Tibial nerve (tissue), 4 donors: Measurements from ENCODE around the gene TMEM183A. TPM values are rescaled to one million over a fixed set of nuclear protein-coding genes. Genes with fewer than 3 reads are reported as not detected.

Experiments used
- DNase-seq, 2 donors: peaks; one replicate each; pipeline ENCODE4 v3.0.0-alpha.2; 2019; ENCODE audit warnings: low spot score in 2 of 2
- H3K27ac ChIP-seq, 4 donors: fragments of 200-600 bp; sonication (generic) in 3 of 4; one replicate each; pipeline ENCODE4 v1.5.1; 2017 to 2019; ENCODE audit warnings: mild to moderate bottlenecking in 1 of 4
- H3K27me3 ChIP-seq, 2 donors: fragments of 200-600 bp; sonication (generic) in 1 of 2; one replicate each; pipeline versions ENCODE4 v1.5.1 to v1.6.0; 2017 to 2019
- H3K36me3 ChIP-seq, 3 donors: fragments of 200-600 bp; sonication (generic); one replicate each; pipeline ENCODE4 v1.5.1; 2018 to 2019
- H3K4me1 ChIP-seq, 4 donors: fragments of 200-600 bp; sonication (generic) in 3 of 4; one replicate each; pipeline ENCODE4 v1.5.1; 2017 to 2019
- H3K4me3 ChIP-seq, 4 donors: fragments of 200-600 bp; sonication (generic) in 3 of 4; one replicate each; pipeline ENCODE4 v1.5.1; 2017 to 2019; ENCODE audit warnings: mild to moderate bottlenecking in 1 of 4, moderate library complexity in 1 of 4
- H3K9me3 ChIP-seq, 4 donors: fragments of 200-600 bp; sonication (generic) in 3 of 4; one replicate each; pipeline ENCODE4 v1.5.1; 2017 to 2019
- EP300 ChIP-seq, 2 donors: sonication (generic); formaldehyde crosslinking; IDR thresholded peaks; one replicate each; pipeline ENCODE4 v1.6.1; 2017; ENCODE audit warnings: antibody characterized with exemption in 2 of 2, mild to moderate bottlenecking in 1 of 2
- POLR2A ChIP-seq, 2 donors: fragments of 450-650 bp; IDR thresholded peaks; one replicate each; pipeline ENCODE4 v1.6.1; 2017; ENCODE audit warnings: antibody characterized with exemption in 2 of 2, mild to moderate bottlenecking in 2 of 2, moderate library complexity in 2 of 2
- WGBS, 2 donors: methylation state at CpG; one replicate each; pipeline ENCODE4 v1.1.5; 2018; 5-methylcytosine and 5-hydroxymethylcytosine counted together
- total RNA-seq, 4 donors: library from RNA; depleted of rRNA; stranded (reverse); fragments of >200 nt; gene quantifications; one replicate each; pipeline ENCODE4 v1.1.0, GENCODE V29; 2016
- TF ChIP-seq, protein P1 (sequence below), 5 experiments: fragments of 200-600 bp in 3 of 5; fragments of 450-650 bp in 2 of 5; sonication (generic) in 3 of 5; IDR thresholded peaks; one replicate each; pipeline ENCODE4 v1.5.1; 2016 to 2019; ENCODE audit warnings: antibody characterized with exemption in 5 of 5, mild to moderate bottlenecking in 3 of 5, moderate library complexity in 2 of 5

TMEM183A gene
- total RNA-seq, 4 donors from 2014 or later, result 64.3 to 80.6 (median 74.7) TPM

DNA sequence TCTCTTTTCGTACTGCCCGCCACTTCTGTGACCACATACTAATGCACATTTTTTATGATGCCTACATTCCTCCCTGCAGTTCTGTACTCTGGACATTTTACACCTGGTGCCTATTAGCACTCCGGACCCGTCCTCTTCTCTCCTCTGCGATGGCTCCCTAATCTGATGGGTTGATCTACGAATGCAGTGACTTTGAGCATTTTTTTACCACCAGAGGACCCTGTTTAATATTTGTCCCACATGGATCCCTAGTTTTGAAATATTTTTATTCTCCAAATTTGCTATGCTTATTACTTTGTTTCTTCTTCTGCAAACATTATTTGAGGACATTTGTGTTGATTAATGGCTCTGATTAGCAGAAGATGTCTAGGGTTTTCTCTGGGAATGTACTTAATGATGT, 24.3 kb downstream of the TMEM183A start:
- Histone ChIP-seq H3K27ac (no peak overlapping the region), H3K36me3 (no peaks in the 10 kb centered on the region), H3K4me1 (peaks cover 0 to 8% (median 7%) of the 10 kb centered on the region in 4 donors), H3K27me3 (no peaks in the 10 kb centered on the region), H3K9me3 (no peaks in the 10 kb centered on the region), H3K4me3 (no peak overlapping the region)
- 77 to 80% methylated on average over 6 of the region's 6 CpGs for WGBS, 2 donors
- no peak for DNase-seq
- TF ChIP-seq, protein P1, sequence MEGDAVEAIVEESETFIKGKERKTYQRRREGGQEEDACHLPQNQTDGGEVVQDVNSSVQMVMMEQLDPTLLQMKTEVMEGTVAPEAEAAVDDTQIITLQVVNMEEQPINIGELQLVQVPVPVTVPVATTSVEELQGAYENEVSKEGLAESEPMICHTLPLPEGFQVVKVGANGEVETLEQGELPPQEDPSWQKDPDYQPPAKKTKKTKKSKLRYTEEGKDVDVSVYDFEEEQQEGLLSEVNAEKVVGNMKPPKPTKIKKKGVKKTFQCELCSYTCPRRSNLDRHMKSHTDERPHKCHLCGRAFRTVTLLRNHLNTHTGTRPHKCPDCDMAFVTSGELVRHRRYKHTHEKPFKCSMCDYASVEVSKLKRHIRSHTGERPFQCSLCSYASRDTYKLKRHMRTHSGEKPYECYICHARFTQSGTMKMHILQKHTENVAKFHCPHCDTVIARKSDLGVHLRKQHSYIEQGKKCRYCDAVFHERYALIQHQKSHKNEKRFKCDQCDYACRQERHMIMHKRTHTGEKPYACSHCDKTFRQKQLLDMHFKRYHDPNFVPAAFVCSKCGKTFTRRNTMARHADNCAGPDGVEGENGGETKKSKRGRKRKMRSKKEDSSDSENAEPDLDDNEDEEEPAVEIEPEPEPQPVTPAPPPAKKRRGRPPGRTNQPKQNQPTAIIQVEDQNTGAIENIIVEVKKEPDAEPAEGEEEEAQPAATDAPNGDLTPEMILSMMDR (IDR thresholded peaks at IDR 0.05), result peak in 1 of 5 experiments; percentile 11
- TF ChIP-seq POLR2A (IDR thresholded peaks at IDR 0.05), result no peak

DNA sequence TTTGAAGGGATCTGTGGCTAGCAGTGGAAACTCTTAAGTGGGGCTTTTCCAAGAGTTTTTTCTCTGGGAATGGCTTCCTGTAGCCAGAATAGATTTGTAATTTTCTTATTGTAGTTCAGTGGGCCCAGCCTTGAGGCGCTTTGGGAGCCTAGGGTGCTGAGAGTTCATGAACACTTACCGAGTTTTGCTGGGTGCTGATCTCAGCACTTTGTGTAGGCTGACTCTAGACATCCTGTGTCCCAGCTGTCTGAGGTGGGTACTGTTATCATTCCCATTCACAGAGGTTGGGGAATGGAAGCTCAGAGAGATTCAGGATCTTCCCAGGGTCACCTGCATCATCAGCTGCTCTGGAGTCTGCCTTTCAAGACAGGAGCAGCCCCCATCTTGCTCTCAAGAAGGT, 26.1 kb downstream of the TMEM183A start:
- H3K4me1 ChIP-seq, result peaks cover 0 to 4% (median 0%) of the 10 kb centered on the region in 4 donors
- no peak for TF ChIP-seq POLR2A (IDR thresholded peaks at IDR 0.05)
- no peak for TF ChIP-seq EP300 (IDR thresholded peaks at IDR 0.05)
- TF ChIP-seq, protein P1 (IDR thresholded peaks at IDR 0.05), result no peak
- no peaks in the 10 kb centered on the region for H3K27me3 ChIP-seq
- H3K4me3 ChIP-seq, result no peak overlapping the region
- no peaks in the 10 kb centered on the region for H3K36me3 ChIP-seq
- H3K27ac ChIP-seq, result no peak overlapping the region
- WGBS, 2 donors, result 68 to 70% methylated on average over 2 of the region's 2 CpGs
- no peak for DNase-seq
- no peaks in the 10 kb centered on the region for H3K9me3 ChIP-seq

DNA sequence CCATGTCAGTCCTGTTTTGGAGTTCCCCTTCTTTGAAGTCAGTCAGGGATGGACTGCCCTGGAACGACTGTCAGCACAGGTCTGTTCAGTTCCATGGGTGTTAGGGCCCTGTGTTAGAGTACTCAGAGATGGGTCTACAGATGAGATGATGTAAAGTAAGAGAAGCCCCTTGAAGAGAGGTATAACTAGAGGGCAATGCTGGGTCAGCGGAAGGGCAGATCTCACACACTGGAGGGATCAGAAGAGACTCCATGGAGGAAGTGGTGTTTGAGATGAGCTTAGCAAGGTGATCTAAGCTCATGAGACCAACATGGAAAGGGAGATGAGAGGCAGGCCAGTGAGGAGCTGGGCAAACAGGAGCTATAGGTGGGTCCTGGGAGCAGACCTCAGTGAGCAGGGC, 26.7 kb downstream of the TMEM183A start:
- H3K36me3 ChIP-seq, result no peaks in the 10 kb centered on the region
- no peaks in the 10 kb centered on the region for H3K27me3 ChIP-seq
- DNase-seq, result no peak
- H3K4me3 ChIP-seq, result no peak overlapping the region
- WGBS, 2 donors, result 88 to 98% methylated on average over 2 of the region's 2 CpGs
- H3K27ac ChIP-seq, result no peak overlapping the region
- no peak for TF ChIP-seq EP300 (IDR thresholded peaks at IDR 0.05)
- no peak for TF ChIP-seq POLR2A (IDR thresholded peaks at IDR 0.05)
- TF ChIP-seq, protein P1 (IDR thresholded peaks at IDR 0.05), result no peak
- no peaks in the 10 kb centered on the region for H3K9me3 ChIP-seq
- peaks cover 0 to 5% (median 0%) of the 10 kb centered on the region in 4 donors for H3K4me1 ChIP-seq

DNA sequence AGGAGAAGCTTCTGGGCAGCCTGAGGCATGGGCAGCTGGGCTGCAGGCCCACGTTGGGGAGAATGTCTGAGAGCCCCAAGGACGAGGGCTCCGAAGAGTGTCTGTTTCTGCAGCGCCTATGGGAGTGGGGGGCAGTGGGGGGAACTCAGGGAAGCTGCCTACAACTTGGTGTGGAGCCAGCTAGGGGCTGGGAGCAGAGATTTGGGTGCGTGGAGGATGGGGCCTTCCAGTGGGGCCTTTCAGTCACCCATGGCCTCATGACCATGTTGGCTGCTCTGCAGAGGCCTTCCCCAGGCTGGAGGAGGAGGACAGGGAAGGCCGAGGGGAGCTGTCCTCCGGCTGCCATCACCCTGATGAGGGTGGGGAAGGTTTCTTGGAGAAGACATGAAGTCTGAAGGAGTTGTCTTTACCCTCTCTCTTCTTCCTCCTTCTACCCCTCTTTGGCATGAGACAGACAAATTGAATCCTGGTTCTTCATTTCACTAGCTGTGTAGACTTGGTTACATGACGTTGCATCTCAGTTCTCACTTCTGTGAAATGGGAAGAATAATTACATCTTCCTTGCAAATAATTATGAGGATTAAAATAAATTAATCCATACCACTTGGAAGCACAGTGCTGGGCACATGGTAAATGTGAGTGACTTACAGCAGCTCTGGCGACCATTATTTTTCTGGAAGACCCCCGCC, 27.4 kb downstream of the TMEM183A start:
- 73 to 87% methylated on average over 10 of the region's 10 CpGs for WGBS, 2 donors
- Histone ChIP-seq H3K36me3 (no peaks in the 10 kb centered on the region), H3K27ac (no peak overlapping the region), H3K4me3 (no peak overlapping the region), H3K27me3 (no peaks in the 10 kb centered on the region), H3K9me3 (no peaks in the 10 kb centered on the region), H3K4me1 (peaks cover 0 to 11% (median 0%) of the 10 kb centered on the region in 4 donors)
- no peak for DNase-seq
- TF ChIP-seq, protein P1 (IDR thresholded peaks at IDR 0.05), result no peak
- TF ChIP-seq POLR2A (IDR thresholded peaks at IDR 0.05), result no peak
- TF ChIP-seq EP300 (IDR thresholded peaks at IDR 0.05), result no peak

DNA sequence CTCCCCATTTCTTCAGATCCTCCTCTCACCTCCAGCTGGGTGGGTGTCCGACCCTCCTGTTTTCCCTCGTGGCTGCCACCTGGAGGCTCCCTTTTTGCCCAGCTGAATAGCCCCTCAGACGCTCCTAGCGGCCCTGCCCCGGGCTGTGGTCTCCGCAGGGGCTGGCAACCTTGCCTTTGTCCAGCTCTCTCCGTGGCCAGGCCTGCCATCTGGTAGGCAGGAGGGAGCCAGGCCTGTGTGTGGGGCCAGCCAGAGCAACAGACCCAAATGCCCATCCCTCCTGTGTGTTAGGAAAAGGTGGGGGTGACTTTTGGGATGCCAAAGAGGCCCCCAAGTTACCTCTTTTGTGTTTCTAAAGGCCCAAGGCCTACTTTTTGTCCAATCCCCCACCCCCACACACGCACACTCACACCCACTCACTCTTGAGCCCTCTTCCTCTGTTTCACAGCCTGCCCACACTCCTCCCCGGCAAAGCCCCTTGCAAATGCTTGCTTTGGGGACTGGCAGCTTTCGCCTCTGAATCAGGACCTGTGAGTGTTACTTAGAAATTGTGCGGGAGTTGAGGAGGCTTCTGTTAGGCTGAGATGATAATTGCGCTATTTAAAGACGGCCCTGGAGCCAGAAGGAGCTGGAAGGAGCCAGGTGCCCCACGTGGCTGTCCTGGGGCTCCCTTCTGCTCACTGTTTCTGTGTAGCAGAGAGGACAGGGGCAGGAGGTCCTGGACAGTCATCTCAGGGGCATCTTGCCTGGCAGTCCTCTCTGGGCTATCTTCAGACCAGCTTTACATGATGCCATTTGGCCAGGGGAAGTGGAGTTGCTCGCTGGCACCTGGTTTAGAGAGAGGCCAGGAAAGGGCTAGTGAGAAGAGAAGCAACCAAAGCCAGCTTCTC, 28.2 kb downstream of the TMEM183A start:
- H3K27me3 ChIP-seq, result no peaks in the 10 kb centered on the region
- TF ChIP-seq, protein P1 (IDR thresholded peaks at IDR 0.05), result no peak
- TF ChIP-seq EP300 (IDR thresholded peaks at IDR 0.05) (no peak), POLR2A (IDR thresholded peaks at IDR 0.05) (no peak)
- H3K9me3 ChIP-seq, result no peaks in the 10 kb centered on the region
- no peak overlapping the region for H3K4me3 ChIP-seq
- no peaks in the 10 kb centered on the region for H3K36me3 ChIP-seq
- WGBS, 2 donors, result 70 to 71% methylated on average over 15 of the region's 15 CpGs
- no peak for DNase-seq
- peaks cover 0 to 14% (median 0%) of the 10 kb centered on the region in 4 donors for H3K4me1 ChIP-seq
- no peak overlapping the region for H3K27ac ChIP-seq
